Peyer's patch (tissue), 4 donors: Measurements from ENCODE around the gene SIGLEC7.

Source experiments
- CTCF ChIP-seq, 6 experiments: fragments of 450-650 bp in 4 of 6; fragments of 200-600 bp in 2 of 6; sonication (generic) in 1 of 6; IDR thresholded peaks; one replicate each; pipeline ENCODE4 v1.5.1; 2017 to 2019; ENCODE audit warnings: antibody characterized with exemption in 6 of 6, mild to moderate bottlenecking in 3 of 6, moderate library complexity in 1 of 6
- POLR2A ChIP-seq, 2 donors: fragments of 450-650 bp; IDR thresholded peaks; one replicate each; pipeline ENCODE4 v1.5.1; 2017; ENCODE audit warnings: antibody characterized with exemption in 2 of 2, mild to moderate bottlenecking in 2 of 2, moderate library complexity in 2 of 2

GRCh38 chr19:51145916-51146493, 3.9 kb downstream of the SIGLEC7 start:
- no peak for TF ChIP-seq POLR2A (IDR thresholded peaks at IDR 0.05)
- TF ChIP-seq CTCF (IDR thresholded peaks at IDR 0.05): no peak
